ENCODE measurements around the gene CYP2J2. TPM values are rescaled to one million over a fixed set of nuclear protein-coding genes. Genes with fewer than 3 reads are reported as not detected.

Gene CYP2J2
- total RNA-seq, 1 experiment from 2014 or later, result 0.46 TPM

DNA sequence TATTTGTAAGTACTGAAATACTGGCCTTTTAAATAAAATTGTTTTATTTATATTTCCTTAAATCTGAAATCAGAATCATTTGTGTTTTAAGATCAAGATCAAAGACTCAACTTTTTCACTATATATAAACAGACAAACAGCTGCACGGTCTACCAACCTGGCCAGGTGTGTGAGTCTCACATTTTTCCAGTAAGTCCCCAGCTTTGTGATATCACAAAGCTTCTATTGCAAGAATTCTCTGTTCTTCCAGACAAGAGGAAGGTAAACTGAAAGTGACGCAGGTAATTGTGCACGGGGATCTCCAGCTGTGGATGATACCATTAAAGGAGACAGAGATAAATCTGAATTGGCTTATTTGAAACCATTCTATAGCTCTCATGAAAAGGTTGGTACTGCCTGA, 41.2 kb upstream of the CYP2J2 start:
- CTCF ChIA-PET, result interaction anchor here (1.8 kb wide), 1 partner anchor 9 kb away, joined by 11 read pairs; no protein-coding TSS in a partner anchor
- no peaks in the 10 kb centered on the region; the same call in 1 of the 2 replicates for H3K27me3 Mint-ChIP-seq (ENCODE audit: low read depth)
- H3K27ac Mint-ChIP-seq, result no peak overlapping the region
- no peak for ATAC-seq
- POLR2A ChIA-PET, result interaction anchor here (0.8 kb wide), 1 partner anchor 162 kb away, joined by 3 read pairs; no protein-coding TSS in a partner anchor
- H3K36me3 Mint-ChIP-seq, result no peaks in the 10 kb centered on the region
- TF ChIP-seq, protein P1, sequence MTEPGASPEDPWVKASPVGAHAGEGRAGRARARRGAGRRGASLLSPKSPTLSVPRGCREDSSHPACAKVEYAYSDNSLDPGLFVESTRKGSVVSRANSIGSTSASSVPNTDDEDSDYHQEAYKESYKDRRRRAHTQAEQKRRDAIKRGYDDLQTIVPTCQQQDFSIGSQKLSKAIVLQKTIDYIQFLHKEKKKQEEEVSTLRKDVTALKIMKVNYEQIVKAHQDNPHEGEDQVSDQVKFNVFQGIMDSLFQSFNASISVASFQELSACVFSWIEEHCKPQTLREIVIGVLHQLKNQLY (CRISPR knock-in tag; IDR thresholded peaks at IDR 0.05), result no peak
- TF ChIP-seq USF1 (CRISPR knock-in tag; IDR thresholded peaks at IDR 0.05) (no peak), ZNF138 (CRISPR knock-in tag; conservative IDR thresholded peaks at IDR 0.05) (no peak), ETV6 (CRISPR knock-in tag; IDR thresholded peaks at IDR 0.05) (no peak), USF2 (CRISPR knock-in tag; IDR thresholded peaks at IDR 0.05) (no peak), FOXJ3 (CRISPR knock-in tag; IDR thresholded peaks at IDR 0.05; ENCODE audit: borderline replicate concordance) (no peak), SMAD4 (CRISPR knock-in tag; IDR thresholded peaks at IDR 0.05) (no peak), TCF7 (CRISPR knock-in tag; IDR thresholded peaks at IDR 0.05; ENCODE audit: low read depth) (no peak)
- peaks cover 3% of the 10 kb centered on the region; the same call in 1 of the 2 replicates for H3K4me1 Mint-ChIP-seq
- no peaks in the 10 kb centered on the region for H3K9me3 Mint-ChIP-seq
- DNase-seq (ENCODE audit: low spot score), result no peak
- no peak overlapping the region for H3K4me3 Mint-ChIP-seq

- Mint-ChIP-seq H3K27ac (no peak overlapping the region), H3K4me1 (peaks cover 3% of the 10 kb centered on the region; the same call in 1 of the 2 replicates), H3K27me3 (ENCODE audit: low read depth) (no peaks in the 10 kb centered on the region), H3K4me3 (no peak overlapping the region), H3K9me3 (no peaks in the 10 kb centered on the region), H3K36me3 (no peaks in the 10 kb centered on the region)
- ChIA-PET CTCF (interaction anchor here (1.8 to 2.8 kb wide), 2 partner anchors 9 to 20 kb away, joined by 11 to 21 read pairs; no protein-coding TSS in a partner anchor), POLR2A (interaction anchor here (0.8 kb wide), 1 partner anchor 163 kb away, joined by 3 read pairs; no protein-coding TSS in a partner anchor)
- no peak for DNase-seq (ENCODE audit: low spot score)
- no peak for TF ChIP-seq ZNF396 (CRISPR knock-in tag; IDR thresholded peaks at IDR 0.05; ENCODE audit: borderline replicate concordance)
- TF ChIP-seq, protein P2, sequence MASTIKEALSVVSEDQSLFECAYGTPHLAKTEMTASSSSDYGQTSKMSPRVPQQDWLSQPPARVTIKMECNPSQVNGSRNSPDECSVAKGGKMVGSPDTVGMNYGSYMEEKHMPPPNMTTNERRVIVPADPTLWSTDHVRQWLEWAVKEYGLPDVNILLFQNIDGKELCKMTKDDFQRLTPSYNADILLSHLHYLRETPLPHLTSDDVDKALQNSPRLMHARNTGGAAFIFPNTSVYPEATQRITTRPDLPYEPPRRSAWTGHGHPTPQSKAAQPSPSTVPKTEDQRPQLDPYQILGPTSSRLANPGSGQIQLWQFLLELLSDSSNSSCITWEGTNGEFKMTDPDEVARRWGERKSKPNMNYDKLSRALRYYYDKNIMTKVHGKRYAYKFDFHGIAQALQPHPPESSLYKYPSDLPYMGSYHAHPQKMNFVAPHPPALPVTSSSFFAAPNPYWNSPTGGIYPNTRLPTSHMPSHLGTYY (CRISPR knock-in tag; IDR thresholded peaks at IDR 0.05), result no peak
- TF ChIP-seq ZNF416 (CRISPR knock-in tag; IDR thresholded peaks at IDR 0.05), result no peak
- TF ChIP-seq ZNF138 (CRISPR knock-in tag; conservative IDR thresholded peaks at IDR 0.05), result no peak
- no peak for TF ChIP-seq MXD4 (CRISPR knock-in tag; IDR thresholded peaks at IDR 0.05; ENCODE audit: borderline replicate concordance)
- no peak for TF ChIP-seq FOXP4 (CRISPR knock-in tag; IDR thresholded peaks at IDR 0.05)
- TF ChIP-seq, protein P3, sequence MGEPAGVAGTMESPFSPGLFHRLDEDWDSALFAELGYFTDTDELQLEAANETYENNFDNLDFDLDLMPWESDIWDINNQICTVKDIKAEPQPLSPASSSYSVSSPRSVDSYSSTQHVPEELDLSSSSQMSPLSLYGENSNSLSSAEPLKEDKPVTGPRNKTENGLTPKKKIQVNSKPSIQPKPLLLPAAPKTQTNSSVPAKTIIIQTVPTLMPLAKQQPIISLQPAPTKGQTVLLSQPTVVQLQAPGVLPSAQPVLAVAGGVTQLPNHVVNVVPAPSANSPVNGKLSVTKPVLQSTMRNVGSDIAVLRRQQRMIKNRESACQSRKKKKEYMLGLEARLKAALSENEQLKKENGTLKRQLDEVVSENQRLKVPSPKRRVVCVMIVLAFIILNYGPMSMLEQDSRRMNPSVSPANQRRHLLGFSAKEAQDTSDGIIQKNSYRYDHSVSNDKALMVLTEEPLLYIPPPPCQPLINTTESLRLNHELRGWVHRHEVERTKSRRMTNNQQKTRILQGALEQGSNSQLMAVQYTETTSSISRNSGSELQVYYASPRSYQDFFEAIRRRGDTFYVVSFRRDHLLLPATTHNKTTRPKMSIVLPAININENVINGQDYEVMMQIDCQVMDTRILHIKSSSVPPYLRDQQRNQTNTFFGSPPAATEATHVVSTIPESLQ (CRISPR knock-in tag; IDR thresholded peaks at IDR 0.05), result no peak
- TF ChIP-seq CDX4 (CRISPR knock-in tag; IDR thresholded peaks at IDR 0.05; ENCODE audit: borderline replicate concordance), result no peak
- TF ChIP-seq, protein P4, sequence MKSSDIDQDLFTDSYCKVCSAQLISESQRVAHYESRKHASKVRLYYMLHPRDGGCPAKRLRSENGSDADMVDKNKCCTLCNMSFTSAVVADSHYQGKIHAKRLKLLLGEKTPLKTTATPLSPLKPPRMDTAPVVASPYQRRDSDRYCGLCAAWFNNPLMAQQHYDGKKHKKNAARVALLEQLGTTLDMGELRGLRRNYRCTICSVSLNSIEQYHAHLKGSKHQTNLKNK (CRISPR knock-in tag; IDR thresholded peaks at IDR 0.05), result no peak
- TF ChIP-seq AR (CRISPR knock-in tag; IDR thresholded peaks at IDR 0.05), result no peak
- TF ChIP-seq E2F1 (CRISPR knock-in tag; IDR thresholded peaks at IDR 0.05), result no peak
- TF ChIP-seq USF1 (CRISPR knock-in tag; IDR thresholded peaks at IDR 0.05), result no peak
- no peak; the same call in 1 of the 2 replicates for ATAC-seq
Measured at GRCh38 chr1:59967141-59967697, 40.6 kb upstream of the CYP2J2 start.

All from WTC11 (cell line).